Measurements from ENCODE around the gene PLEKHM2.
"Not testable (repeated sequence)": the region's sequence is repeated elsewhere in the genome, so short reads cannot be mapped to it uniquely, and the experiment has no call there.

Gene PLEKHM2

GRCh38 chr1:15640667-15641066 is 43.5 kb upstream of the PLEKHM2 start:
- no peak overlapping the region for H3K4me3 Mint-ChIP-seq

DNA sequence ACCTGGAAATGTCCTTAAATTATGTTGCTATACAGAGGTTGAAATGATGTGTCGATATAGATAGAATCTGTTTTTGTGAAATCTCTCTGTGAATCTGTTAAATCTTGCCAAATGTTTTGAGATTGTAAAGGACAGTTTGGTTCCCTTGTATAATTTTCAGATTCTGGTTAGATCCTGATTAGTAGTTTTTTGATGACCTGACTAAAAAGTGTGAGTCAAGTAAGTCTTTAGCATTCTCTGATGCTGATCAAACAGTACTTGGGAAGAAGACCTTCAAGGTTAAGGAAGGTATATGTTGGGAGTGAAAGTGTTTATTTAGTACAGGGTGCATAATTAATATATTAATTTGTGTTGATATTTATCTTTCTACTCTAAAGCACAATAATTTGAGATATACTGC is 34.2 kb upstream of the PLEKHM2 start:
- H3K27ac Mint-ChIP-seq: no peak overlapping the region
- no peaks in the 10 kb centered on the region for H3K27me3 Mint-ChIP-seq (ENCODE audit: low read depth, poor library complexity)
- H3K4me3 Mint-ChIP-seq: no peak overlapping the region
- H3K36me3 Mint-ChIP-seq (ENCODE audit: low read depth): peaks cover 64% of the 10 kb centered on the region
- no peaks in the 10 kb centered on the region for H3K4me1 Mint-ChIP-seq
- DNase-seq: no peak
- no peaks in the 10 kb centered on the region for H3K9me3 Mint-ChIP-seq
- TF ChIP-seq, protein P1, sequence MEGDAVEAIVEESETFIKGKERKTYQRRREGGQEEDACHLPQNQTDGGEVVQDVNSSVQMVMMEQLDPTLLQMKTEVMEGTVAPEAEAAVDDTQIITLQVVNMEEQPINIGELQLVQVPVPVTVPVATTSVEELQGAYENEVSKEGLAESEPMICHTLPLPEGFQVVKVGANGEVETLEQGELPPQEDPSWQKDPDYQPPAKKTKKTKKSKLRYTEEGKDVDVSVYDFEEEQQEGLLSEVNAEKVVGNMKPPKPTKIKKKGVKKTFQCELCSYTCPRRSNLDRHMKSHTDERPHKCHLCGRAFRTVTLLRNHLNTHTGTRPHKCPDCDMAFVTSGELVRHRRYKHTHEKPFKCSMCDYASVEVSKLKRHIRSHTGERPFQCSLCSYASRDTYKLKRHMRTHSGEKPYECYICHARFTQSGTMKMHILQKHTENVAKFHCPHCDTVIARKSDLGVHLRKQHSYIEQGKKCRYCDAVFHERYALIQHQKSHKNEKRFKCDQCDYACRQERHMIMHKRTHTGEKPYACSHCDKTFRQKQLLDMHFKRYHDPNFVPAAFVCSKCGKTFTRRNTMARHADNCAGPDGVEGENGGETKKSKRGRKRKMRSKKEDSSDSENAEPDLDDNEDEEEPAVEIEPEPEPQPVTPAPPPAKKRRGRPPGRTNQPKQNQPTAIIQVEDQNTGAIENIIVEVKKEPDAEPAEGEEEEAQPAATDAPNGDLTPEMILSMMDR (IDR thresholded peaks at IDR 0.05): no peak

More at GRCh38 chr1:15640667-15641066, 43.5 kb upstream of the PLEKHM2 start:
- H3K36me3 Mint-ChIP-seq (ENCODE audit: low read depth): peaks cover 89% of the 10 kb centered on the region
- TF ChIP-seq, protein P1 (IDR thresholded peaks at IDR 0.05): no peak
- no peak for DNase-seq
- H3K4me1 Mint-ChIP-seq: peaks cover 12% of the 10 kb centered on the region
- H3K27me3 Mint-ChIP-seq (ENCODE audit: low read depth, poor library complexity): no peaks in the 10 kb centered on the region
- no peak overlapping the region for H3K27ac Mint-ChIP-seq
- no peaks in the 10 kb centered on the region for H3K9me3 Mint-ChIP-seq

DNA sequence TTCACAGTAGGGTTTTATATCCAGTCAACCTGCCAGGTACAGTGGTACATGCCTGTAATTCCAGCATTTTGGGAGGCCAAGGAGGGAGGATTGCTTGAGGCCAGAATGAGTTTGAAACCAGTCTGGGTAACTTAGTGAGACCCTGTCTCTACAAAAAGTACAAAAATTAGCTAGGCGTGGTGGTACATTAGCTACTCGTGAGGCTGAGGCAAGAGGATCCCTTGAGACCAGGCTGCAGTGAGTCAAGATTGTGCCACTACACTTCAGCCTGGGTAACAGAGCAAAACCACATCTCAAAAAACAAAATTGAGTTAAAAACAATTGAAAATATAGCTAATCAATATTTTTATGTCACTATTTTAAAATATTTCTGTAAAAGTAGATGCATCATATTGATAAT is 33.7 kb upstream of the PLEKHM2 start:
- Mint-ChIP-seq H3K4me3 (no peak overlapping the region), H3K27me3 (ENCODE audit: low read depth, poor library complexity) (no peaks in the 10 kb centered on the region), H3K36me3 (ENCODE audit: low read depth) (peaks cover 59% of the 10 kb centered on the region), H3K27ac (peak overlapping the region; percentile 51), H3K9me3 (no peaks in the 10 kb centered on the region), H3K4me1 (no peaks in the 10 kb centered on the region)
- TF ChIP-seq, protein P1 (IDR thresholded peaks at IDR 0.05): no peak
- no peak for DNase-seq

DNA sequence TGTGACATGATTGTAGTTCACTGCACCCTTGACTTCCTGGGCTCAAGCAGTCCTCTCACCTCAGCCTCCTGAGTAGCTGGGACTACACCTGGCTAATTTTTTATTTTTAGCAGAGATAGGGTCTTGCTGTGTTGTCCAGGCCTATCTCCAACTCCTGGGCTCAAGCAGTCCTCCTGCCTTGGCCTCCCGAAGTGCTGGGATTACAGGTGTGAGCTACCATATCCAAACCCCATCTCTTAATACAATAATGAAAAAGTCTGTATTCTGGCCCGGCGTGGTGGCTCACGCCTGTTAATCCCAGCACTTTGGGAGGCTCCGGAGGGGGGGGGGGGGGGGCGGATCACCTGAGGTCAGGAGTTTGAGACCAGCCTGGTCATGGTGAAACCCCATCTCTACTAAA is 32.0 kb upstream of the PLEKHM2 start:
- not testable (repeated sequence) for H3K4me3 Mint-ChIP-seq; DNase-seq; H3K27ac Mint-ChIP-seq; H3K4me1 Mint-ChIP-seq; H3K9me3 Mint-ChIP-seq; H3K27me3 Mint-ChIP-seq (ENCODE audit: low read depth, poor library complexity)
- peaks cover 69% of the 10 kb centered on the region for H3K36me3 Mint-ChIP-seq (ENCODE audit: low read depth)

DNA sequence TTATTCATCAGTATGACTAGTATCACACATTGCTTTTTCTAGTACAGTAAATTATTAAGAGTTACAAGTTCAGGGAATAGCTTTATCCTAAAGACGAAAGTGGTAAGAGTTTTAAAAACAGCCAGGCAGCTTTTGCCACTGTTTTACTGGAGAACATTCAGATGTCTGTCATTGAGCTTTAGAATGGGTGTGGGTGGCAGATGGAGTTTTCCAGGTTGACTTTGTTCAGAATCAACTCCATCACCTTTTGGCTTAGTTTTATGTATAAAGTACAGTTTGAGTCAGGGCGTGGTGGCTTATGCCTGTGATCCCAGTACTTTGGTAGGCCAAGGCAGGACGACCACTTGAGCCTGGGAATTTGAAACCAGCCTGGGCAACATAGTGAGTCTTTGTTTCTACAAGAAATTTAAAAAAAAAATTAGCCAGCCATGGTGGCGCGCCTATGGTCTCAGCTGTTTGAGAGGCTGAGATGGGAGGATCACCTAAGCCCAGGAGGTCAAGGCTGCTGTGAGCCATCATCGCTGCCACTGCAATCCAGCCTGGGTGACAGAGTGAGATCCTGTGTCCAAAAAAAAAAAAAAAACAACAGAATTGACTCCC is 29.9 kb upstream of the PLEKHM2 start:
- no peaks in the 10 kb centered on the region for H3K4me1 Mint-ChIP-seq
- no peak overlapping the region for H3K4me3 Mint-ChIP-seq
- TF ChIP-seq, protein P1 (IDR thresholded peaks at IDR 0.05): no peak
- no peaks in the 10 kb centered on the region for H3K27me3 Mint-ChIP-seq (ENCODE audit: low read depth, poor library complexity)
- H3K9me3 Mint-ChIP-seq: no peaks in the 10 kb centered on the region
- peaks cover 57% of the 10 kb centered on the region for H3K36me3 Mint-ChIP-seq (ENCODE audit: low read depth)
- no peak overlapping the region for H3K27ac Mint-ChIP-seq
- DNase-seq: no peak

- H3K27me3 Mint-ChIP-seq (ENCODE audit: low read depth, poor library complexity): no peaks in the 10 kb centered on the region
- no peaks in the 10 kb centered on the region for H3K9me3 Mint-ChIP-seq
- H3K36me3 Mint-ChIP-seq (ENCODE audit: low read depth): peaks cover 60% of the 10 kb centered on the region
- no peak for DNase-seq
- H3K4me1 Mint-ChIP-seq: no peaks in the 10 kb centered on the region
- H3K27ac Mint-ChIP-seq: no peak overlapping the region
- no peak overlapping the region for H3K4me3 Mint-ChIP-seq
- TF ChIP-seq, protein P1 (IDR thresholded peaks at IDR 0.05): no peak
Observed at GRCh38 chr1:15656464-15656863, 27.7 kb upstream of the PLEKHM2 start.
